GM12874 (cell line): ENCODE measurements around the gene FREM2.

Experiments
- TF ChIP-seq, protein P1 (sequence below): IDR thresholded peaks from 2 replicates; pipeline ENCODE4 v1.5.1; 2011; ENCODE audit warnings: low read depth, mild to moderate bottlenecking, control low read depth, low read length, moderate library complexity; ENCODE audit not compliant: insufficient read depth

The FREM2 gene

DNA sequence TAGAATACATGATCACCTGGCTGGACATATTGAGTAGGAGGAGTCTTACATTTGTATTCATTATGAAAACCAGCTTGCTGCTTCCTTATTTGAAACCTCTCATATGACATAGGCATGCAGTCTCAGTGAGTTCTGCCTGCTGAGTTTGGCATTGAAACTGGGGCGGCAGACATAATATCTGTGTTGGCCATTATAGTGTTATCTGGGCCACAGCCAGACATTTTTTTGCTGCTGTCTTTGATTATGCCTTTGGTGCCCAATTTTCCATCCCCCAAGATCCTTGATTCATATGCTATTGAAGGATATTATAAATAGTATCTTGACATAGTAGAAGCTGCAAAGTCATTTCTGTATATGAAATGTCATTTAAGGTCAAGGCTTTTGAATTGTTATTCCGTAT, 15.8 kb downstream of the FREM2 start:
- TF ChIP-seq, protein P1, sequence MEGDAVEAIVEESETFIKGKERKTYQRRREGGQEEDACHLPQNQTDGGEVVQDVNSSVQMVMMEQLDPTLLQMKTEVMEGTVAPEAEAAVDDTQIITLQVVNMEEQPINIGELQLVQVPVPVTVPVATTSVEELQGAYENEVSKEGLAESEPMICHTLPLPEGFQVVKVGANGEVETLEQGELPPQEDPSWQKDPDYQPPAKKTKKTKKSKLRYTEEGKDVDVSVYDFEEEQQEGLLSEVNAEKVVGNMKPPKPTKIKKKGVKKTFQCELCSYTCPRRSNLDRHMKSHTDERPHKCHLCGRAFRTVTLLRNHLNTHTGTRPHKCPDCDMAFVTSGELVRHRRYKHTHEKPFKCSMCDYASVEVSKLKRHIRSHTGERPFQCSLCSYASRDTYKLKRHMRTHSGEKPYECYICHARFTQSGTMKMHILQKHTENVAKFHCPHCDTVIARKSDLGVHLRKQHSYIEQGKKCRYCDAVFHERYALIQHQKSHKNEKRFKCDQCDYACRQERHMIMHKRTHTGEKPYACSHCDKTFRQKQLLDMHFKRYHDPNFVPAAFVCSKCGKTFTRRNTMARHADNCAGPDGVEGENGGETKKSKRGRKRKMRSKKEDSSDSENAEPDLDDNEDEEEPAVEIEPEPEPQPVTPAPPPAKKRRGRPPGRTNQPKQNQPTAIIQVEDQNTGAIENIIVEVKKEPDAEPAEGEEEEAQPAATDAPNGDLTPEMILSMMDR, result no peak

DNA sequence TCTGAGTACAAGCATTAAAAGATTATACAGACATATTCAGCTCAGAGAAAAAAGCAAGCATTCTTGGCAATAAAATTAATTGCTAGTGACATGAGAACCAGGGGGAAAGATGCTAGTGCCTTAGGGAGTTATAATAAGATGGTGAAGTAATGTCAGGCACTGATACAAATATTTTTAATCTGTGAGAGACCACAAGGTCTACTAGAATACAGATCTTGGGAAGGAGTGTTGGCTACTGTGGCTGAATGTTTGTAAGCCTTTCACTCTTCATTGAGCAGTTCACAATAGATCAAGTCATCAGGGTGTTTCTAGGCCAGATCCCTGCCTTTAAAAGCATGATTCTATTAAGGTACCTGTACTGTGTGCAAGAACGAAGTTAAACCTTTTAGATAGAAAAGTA, 16.4 kb downstream of the FREM2 start:
- TF ChIP-seq, protein P1, result no peak

GRCh38 chr13:38705365-38705764, 18.5 kb downstream of the FREM2 start:
- TF ChIP-seq, protein P1, result no peak

DNA sequence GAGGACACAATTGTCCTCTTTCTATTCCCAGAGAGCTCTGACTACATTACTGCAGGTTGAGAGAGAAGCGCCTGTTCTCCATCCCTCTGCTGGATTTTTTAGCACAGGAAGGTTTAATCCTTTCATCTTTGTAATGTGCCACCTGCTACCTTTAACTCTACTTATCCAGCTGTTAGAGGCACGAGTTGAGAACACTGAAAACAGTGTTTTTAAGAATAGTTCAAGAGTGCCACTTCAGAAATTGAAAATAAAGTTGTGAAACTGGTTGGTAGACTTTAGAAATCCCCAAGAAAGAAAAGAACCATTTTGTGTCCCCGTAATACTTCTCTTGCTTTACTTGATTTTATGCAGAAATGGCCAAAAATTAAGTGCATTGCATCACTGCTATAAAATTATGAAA, 20.6 kb downstream of the FREM2 start:
- TF ChIP-seq, protein P1, result no peak

DNA sequence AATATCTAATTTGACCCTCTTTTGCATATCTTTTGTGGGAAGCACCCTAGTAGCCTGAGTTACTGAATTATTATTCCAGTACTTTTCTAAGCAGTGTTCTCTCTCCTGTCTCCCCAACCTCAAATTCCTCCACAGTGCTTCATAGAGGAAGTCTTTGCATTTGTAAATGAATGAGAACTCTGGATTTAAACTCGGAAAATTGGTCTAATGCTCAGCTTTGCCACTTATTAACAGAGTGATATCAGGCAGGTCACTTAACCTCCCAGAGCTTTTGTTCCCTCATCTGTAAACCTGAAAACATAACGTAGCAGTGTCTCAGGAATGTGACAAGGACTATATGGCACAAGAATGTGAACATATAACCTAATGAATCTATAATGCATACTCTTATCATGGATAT, 26.2 kb downstream of the FREM2 start:
- TF ChIP-seq, protein P1, result no peak

DNA sequence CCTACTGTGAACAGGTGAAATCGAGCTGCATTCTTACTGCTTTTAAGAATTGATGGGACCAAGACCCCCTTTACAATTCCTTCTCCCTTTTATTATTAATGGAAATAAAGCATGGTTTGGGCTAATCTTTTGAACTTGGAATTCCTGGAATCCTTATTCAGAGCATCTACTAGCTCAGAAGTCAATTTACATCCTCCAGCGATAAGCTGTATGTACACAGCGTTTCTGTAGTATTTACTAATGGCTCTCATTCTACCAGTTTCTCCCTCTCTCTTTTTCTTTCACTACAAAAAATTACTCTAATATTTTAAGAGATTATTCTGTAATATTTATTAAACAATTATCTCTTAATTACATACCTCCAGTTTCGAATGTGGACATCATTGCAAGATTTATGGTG, 31.5 kb downstream of the FREM2 start:
- TF ChIP-seq, protein P1, result no peak

DNA sequence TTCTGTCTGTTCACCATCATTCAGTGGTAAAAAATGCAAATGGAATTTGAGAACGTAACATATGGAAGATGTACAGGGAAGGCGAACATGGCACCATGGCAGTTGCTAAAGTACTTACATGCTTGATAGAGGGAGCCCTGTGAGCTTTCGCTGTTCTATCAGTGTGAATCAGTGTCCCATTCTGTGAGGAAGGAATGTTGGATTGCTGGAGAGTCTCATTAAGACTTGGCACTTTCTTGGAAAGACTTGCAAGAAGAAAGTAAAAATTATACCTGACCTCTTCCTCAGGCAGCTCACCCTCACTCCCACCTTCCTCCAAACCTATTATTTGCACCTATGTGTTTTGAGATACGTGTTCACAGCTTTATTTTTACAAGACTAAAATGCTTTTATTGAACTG, 43.5 kb downstream of the FREM2 start:
- TF ChIP-seq, protein P1, result no peak

GRCh38 chr13:38733146-38733545, 46.3 kb downstream of the FREM2 start:
- TF ChIP-seq, protein P1, result no peak
